ENCODE results near the gene STK38.

The STK38 gene

GRCh38 chr6:36563237-36563927, 16.1 kb upstream of the STK38 start:
- no peak for DNase-seq (ENCODE audit: low spot score)
- Histone ChIP-seq H3K27ac (no peak overlapping the region), H3K4me3 (no peak overlapping the region)
- TF ChIP-seq CTCF (IDR thresholded peaks at IDR 0.05), result no peak

GRCh38 chr6:36560822-36561221, 13.5 kb upstream of the STK38 start:
- DNase-seq (ENCODE audit: low spot score), result no peak
- Histone ChIP-seq H3K27ac (no peak overlapping the region), H3K4me3 (no peak overlapping the region)
- no peak for TF ChIP-seq CTCF (IDR thresholded peaks at IDR 0.05)

GRCh38 chr6:36559011-36559793, 11.9 kb upstream of the STK38 start:
- TF ChIP-seq CTCF (IDR thresholded peaks at IDR 0.05), result no peak
- Histone ChIP-seq H3K27ac (no peak overlapping the region), H3K4me3 (no peak overlapping the region)
- no peak for DNase-seq (ENCODE audit: low spot score)

GRCh38 chr6:36556281-36556680, 9.0 kb upstream of the STK38 start:
- DNase-seq (ENCODE audit: low spot score), result no peak
- no peak overlapping the region for H3K27ac ChIP-seq
- no peak overlapping the region for H3K4me3 ChIP-seq
- no peak for TF ChIP-seq CTCF (IDR thresholded peaks at IDR 0.05)

GRCh38 chr6:36555750-36556252, 8.5 kb upstream of the STK38 start:
- Histone ChIP-seq H3K4me3 (no peak overlapping the region), H3K27ac (no peak overlapping the region)
- DNase-seq (ENCODE audit: low spot score), result no peak
- no peak for TF ChIP-seq CTCF (IDR thresholded peaks at IDR 0.05)

- DNase-seq (ENCODE audit: low spot score), result no peak
- Histone ChIP-seq H3K4me3 (no peak overlapping the region), H3K27ac (no peak overlapping the region)
- TF ChIP-seq CTCF (IDR thresholded peaks at IDR 0.05), result no peak
Observed at GRCh38 chr6:36550473-36551000, 3.3 kb upstream of the STK38 start.
